ENCODE results near the gene TRAF2. TPM values are rescaled to one million over a fixed set of nuclear protein-coding genes. Genes with fewer than 3 reads are reported as not detected.

TRAF2 gene
- total and polyA plus RNA-seq, 4 donors: 4.7 to 14.9 (median 6.8) TPM

DNA sequence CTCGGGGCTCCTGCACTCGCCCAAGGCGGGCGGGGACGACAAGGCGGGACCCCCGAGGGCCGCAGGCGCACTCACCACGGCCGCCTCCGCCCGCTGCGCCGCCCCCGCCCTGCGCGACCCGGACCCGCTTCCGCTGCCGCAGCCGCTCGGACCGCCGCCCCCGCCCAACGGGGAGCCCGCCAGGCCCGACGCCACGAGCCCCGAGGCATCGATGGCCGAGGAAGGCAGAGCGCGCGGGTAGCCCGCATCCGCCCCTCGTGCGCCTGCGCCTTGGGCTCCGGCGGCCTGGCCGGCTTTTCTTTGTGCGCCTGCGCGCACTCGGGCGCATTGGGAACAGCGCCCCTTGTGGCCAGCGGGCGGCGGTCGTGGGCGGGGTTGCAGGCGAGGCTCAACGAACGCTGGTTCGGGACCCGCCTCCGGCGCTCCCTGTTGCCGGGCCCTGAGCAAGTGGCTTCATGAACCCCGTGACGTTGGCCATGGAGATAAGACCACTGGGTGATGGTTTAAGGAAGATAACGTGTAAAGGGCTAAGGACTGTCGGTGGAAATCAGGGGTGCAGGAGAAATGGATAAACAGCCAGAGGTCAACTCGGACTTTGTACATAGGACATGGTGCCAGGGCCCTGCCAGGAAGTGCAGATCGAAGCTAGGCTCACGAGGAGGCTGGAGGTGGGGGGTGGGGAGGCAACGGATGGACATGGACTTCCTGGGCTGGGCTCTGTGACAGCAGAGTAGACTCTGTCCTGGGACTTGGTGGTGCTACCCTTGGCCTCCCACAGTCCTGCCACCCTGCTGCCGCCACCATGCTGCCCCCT is 58.4 kb downstream of the TRAF2 start, which contains the start of the genes C8G and FBXW5:
C8G (plus strand) TSS at position 725 of the 814 bp plus-strand sequence; CDS start at position 803, 78 bp downstream.
FBXW5 (minus strand) TSS at position 220 of the 814 bp plus-strand sequence. CDS start 655 bp downstream, outside the sequence.
- Histone ChIP-seq H3K4me3 (ENCODE audit: low read depth in 1 of 3, low read length in 3 of 3) (peak within 1 kb of the TSS; percentile 75 to 91 (median 78)), H3K27ac (ENCODE audit: low read depth in 1 of 2, low read length in 2 of 2) (peak within 1 kb of the TSS; percentile 86 to 95), H3K9ac (ENCODE audit: low read depth in 1 of 2, low read length in 2 of 2) (peak within 1 kb of the TSS; percentile 63 to 74), H3K4me1 (ENCODE audit: control insufficient read depth in 4 of 4, insufficient read depth in 4 of 4, low read length in 3 of 4) (peaks cover 17 to 74% (median 44%) of the 10 kb centered on the region in 4 donors), H3K36me3 (ENCODE audit: control insufficient read depth in 4 of 4, insufficient read depth in 3 of 4, low read depth in 1 of 4, low read length in 3 of 4) (peaks cover 0 to 14% (median 9%) of the 10 kb centered on the region in 4 donors), H3K27me3 (ENCODE audit: control insufficient read depth in 4 of 4, insufficient read depth in 4 of 4, low read length in 3 of 4) (no peaks in the 10 kb centered on the region), H3K9me3 (ENCODE audit: control insufficient read depth in 4 of 4, low read length in 3 of 4) (no peaks in the 10 kb centered on the region)
- peak; percentile 97 for DNase-seq (ENCODE audit: low spot score)
- 2% methylated on average over 74 of the region's 74 CpGs for WGBS
- TF ChIP-seq RAD21 (IDR thresholded peaks at IDR 0.05) (peak; percentile 60 to 61), EGR1 (IDR thresholded peaks at IDR 0.05; ENCODE audit: low read depth in 2 of 2) (peak in 1 of 2 donors; percentile 73), HNF4G (IDR thresholded peaks at IDR 0.05) (peak; percentile 92), NR2F2 (IDR thresholded peaks at IDR 0.05) (peak; percentile 49), HNF4A (conservative IDR thresholded peaks at IDR 0.05) (peak; percentile 96 to 98), MAX (IDR thresholded peaks at IDR 0.05) (peak; percentile 48), SP1 (IDR thresholded peaks at IDR 0.05) (peak; percentile 98), YY1 (IDR thresholded peaks at IDR 0.05) (peak; percentile 94), FOXA1 (IDR thresholded peaks at IDR 0.05) (peak; percentile 54), ZBTB33 (IDR thresholded peaks at IDR 0.05) (no peak), RXRA (IDR thresholded peaks at IDR 0.05) (peak; percentile 88 to 91), REST (IDR thresholded peaks at IDR 0.05) (peak; percentile 90), GABPA (IDR thresholded peaks at IDR 0.05 in 1 of 2, conservative IDR thresholded peaks at IDR 0.05 in 1 of 2) (peak in 1 of 2 donors; percentile 55), FOXA2 (IDR thresholded peaks at IDR 0.05) (peak; percentile 40), ATF3 (IDR thresholded peaks at IDR 0.05) (no peak), JUND (IDR thresholded peaks at IDR 0.05) (no peak), TAF1 (conservative IDR thresholded peaks at IDR 0.05) (peak; percentile 93)
- TF ChIP-seq, protein P1, sequence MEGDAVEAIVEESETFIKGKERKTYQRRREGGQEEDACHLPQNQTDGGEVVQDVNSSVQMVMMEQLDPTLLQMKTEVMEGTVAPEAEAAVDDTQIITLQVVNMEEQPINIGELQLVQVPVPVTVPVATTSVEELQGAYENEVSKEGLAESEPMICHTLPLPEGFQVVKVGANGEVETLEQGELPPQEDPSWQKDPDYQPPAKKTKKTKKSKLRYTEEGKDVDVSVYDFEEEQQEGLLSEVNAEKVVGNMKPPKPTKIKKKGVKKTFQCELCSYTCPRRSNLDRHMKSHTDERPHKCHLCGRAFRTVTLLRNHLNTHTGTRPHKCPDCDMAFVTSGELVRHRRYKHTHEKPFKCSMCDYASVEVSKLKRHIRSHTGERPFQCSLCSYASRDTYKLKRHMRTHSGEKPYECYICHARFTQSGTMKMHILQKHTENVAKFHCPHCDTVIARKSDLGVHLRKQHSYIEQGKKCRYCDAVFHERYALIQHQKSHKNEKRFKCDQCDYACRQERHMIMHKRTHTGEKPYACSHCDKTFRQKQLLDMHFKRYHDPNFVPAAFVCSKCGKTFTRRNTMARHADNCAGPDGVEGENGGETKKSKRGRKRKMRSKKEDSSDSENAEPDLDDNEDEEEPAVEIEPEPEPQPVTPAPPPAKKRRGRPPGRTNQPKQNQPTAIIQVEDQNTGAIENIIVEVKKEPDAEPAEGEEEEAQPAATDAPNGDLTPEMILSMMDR (IDR thresholded peaks at IDR 0.05; ENCODE audit: low read depth, low read length, missing input control): peak; percentile 99
